Activated CD8-positive, alpha-beta memory T cell treated with anti-CD3 and anti-CD28 coated beads, Interleukin-2, amount 50 U/mL, for 48 hours (primary cell): ENCODE data around the gene CDH4.

Experiments used
- DNase-seq: peaks from one replicate; pipeline ENCODE4 v3.0.0-alpha.2; 2020

CDH4 gene

GRCh38 chr20:61662968-61663331 lies 410.9 kb downstream of the CDH4 start:
- DNase-seq, result no peak

- DNase-seq, result no peak
Observed at GRCh38 chr20:61663521-61664425, 411.7 kb downstream of the CDH4 start.

GRCh38 chr20:61664556-61665320 lies 412.7 kb downstream of the CDH4 start:
- DNase-seq, result no peak

GRCh38 chr20:61665528-61666470 lies 413.7 kb downstream of the CDH4 start:
- no peak for DNase-seq

DNA sequence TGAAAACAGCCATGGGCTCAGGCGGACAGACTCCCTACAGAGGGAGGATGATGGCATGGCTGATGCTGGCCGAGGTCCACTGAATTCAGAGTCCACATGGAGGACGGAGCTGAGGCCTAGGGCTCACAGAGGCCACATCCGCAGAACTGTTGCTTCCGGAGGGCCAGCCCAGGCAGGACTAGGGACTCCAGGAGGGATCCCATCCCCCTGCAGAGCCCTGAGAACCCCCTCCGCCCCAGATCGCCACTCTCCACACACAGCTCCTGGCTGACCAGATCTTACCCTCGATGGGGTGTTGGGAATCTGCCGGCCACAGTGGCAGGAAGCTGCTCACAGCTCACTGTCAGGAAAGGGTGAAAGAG lies 414.4 kb downstream of the CDH4 start:
- DNase-seq, result no peak

DNA sequence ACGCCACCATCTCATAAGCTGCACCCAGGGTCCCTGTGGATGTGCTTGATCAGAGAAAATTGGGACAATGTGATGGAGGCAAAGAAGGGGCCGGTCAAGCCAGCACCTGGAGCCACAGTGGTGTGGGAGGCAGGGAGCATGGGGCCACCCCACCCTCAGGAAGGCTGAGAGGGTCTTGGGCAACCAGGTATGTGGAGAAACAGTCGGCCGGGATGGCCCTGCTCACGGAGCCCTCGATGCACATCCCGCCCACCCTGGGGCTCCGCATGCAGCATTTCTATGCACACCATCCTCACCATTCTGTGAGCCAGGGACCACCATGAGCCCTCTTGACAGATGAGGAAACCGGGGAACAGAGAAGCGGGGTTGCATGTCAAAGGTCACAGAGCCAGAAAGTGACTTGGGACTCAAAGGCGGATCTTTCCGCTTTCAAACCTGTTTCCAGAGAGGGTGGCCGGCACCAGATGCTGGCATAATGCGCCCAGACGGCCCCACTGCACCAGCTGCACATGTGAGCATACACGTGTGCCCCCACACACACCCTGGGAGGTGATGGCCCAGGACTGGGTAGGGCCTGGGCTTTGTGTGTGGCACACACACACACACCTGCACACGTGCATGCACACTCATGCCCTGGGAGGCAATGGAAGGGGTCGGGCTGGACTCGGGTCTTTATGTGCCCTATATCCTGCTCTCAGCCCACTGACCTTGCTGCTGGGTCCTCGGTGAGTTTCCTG lies 415.2 kb downstream of the CDH4 start:
- no peak for DNase-seq

- no peak for DNase-seq
Observed at GRCh38 chr20:61668065-61668650, 416.1 kb downstream of the CDH4 start.

DNA sequence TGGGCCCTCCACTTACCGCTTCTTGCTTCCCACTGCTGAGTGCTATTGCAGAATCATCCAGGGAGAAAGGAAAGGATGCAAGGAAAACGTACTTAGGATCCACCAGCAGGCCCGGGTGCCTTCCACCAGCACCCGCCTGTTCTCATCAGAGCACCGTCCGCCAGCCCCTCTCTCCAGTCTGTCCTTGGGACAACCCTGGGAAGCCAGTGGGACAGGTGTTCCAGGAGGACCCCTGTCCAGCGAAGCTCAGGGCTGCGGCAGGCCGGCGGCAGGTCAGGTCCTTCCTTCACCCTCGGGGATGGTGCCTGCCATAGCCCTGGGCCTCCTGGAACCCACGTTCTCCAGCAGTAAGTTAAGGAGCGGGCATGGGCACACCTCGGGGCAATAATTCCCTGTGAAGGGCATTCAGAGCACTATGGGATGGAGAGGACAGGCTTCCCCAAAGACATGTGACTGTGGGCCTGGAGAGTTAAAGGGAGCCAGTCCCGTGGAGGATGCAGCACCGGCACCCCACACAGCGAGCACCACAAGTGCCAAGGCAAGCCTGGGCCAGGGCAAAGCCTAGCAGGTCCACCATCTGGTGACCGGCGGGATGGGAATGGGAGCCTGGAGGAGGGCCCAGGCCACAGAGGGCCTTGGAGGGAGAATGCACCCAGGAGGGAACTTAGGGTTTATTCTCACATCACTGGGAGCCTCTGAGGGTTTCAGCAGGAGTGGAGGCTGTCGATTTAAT lies 416.9 kb downstream of the CDH4 start:
- DNase-seq, result no peak

DNA sequence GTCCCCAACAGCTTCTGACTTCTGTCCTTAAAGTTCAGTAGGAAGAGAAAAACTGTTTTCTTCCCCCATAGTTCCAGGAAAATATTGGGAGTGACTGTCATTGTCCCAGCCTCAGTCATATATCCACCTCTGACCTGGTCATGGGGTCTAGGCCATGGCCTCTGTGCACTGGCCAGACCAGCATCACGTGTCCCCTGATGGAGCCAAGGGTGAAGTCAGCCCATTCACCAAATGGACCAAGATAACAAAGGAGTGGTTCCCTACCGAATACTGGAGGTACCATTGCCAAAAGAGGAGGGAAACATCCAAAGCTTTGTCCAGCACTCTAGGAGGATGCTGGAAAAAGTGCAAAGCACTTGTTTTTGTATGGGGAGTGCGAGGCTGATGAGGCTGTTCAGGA lies 418.2 kb downstream of the CDH4 start:
- DNase-seq, result no peak

DNA sequence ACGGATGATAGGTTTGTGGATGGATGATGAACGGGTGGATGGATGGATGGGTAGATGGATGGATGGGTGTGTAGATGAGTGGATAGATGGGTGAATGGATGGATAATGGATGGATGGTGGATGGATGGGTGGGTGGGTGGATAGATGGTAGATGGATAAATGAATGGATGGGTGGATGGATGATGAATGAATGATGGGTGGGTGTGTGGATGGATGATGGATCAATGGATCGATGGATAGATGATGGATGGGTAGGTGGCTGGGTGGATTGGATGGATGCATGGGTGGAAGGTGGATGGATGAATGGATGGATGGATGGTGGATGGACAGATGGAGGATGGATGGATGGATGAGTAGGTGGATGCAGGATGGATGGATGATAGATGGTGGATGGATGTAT lies 419.5 kb downstream of the CDH4 start:
- no peak for DNase-seq

GRCh38 chr20:61673152-61673847 lies 421.2 kb downstream of the CDH4 start:
- DNase-seq, result no peak

DNA sequence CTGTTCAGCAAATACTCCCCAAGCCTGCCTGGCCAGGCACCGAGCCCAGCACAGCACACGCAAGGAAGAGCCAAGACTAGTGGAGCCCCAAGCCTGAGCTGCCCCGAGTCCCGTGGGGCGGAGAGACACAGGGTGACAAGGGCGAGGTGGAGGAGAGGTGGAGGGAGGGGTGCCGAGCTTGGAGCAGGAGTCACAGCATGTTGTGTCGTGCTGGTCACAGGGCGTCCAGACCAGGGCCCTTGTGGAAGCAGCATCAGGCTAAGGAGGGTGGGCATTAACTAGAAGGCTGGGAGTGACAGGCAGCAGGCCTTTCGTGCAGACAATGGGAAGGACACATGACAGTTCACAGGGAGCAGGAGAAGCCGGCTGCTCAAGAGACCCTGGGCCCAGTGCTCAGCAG lies 422.1 kb downstream of the CDH4 start:
- no peak for DNase-seq

GRCh38 chr20:61674688-61675087 lies 422.6 kb downstream of the CDH4 start:
- DNase-seq, result no peak

- DNase-seq, result no peak
Observed at GRCh38 chr20:61677928-61678327, 425.9 kb downstream of the CDH4 start.

DNA sequence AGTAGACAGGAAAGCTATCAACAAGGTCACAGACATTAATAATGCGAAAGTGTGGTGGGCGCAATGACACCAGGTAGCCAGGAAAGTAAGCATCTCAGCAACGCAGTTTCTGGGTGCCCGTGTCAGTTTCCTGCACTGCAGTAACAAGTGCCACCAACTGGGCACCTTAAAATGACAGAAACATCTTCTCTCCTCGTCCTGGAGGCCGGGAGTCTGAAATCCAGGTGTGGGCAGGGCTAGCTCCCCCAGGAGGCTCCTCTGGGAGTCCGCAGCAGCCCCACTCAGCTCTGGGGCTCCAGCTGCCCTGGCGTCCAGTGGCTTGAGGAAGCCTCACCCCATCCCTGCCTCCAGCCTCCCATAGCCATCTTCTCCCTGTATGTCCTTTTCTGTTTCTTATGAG lies 426.4 kb downstream of the CDH4 start:
- no peak for DNase-seq

GRCh38 chr20:61679473-61679872 lies 427.4 kb downstream of the CDH4 start:
- DNase-seq, result no peak

DNA sequence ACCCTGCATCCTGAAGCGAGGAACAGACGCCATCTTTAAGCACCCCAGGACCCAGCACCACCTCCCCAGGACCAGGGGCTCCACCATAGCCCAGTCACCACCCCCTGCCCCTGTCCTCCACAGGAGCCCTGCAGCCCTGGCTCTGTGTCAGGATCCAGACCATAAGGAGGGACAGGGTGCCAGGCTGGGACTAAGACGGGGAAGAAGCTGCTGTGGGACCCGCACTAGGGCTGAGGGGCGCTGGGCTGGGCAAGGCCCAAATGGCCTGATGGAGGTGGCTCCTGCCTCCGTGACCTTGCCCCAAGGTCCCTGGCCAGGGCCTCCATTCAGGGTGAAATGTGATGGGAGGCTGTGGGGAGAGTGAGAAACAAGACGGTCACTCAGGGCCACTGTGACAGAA lies 428.0 kb downstream of the CDH4 start:
- DNase-seq, result no peak

DNA sequence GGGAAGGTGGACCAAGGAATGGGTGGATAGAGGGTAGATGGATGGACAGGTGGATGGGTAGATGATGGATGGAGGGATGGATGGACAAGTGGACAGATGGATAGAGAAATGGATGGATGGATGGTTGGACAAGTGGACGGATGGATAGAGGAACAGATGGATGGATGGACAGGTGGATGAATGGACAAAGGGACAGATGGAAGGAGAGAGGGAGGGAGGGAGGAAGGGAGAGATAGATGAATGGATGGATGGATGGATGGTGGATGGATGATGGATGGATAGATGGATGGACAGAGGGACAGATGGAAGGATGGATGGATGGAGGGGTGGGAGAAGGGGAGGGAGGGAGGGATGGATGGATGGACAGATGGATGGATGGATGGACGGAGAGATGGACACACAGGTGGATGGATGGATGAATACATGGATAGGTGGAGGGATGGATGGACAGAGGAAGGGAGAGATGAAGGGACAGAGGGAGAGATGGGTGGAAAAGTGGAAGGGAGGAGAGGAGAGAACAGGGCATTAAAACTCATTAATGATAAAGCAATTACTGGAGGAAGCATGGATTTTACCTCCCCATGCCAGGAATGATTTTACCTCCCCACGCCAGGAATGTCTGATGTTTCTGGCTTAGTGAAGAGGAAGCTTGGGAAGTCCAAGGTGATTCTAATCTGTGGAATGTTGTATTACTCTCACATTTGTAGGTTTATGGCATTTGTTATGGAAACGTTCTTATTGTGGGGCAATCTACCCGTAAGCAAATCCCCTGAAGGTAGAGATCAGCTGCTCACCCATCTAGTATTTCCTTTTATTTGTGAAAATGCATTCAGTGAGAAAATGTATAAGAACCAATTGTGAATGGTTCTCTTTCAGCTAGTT lies 430.3 kb downstream of the CDH4 start:
- DNase-seq, result no peak

GRCh38 chr20:61682996-61683681 lies 431.1 kb downstream of the CDH4 start:
- no peak for DNase-seq
